Ectodermal cell (in vitro differentiated cells): ENCODE data around the gene CDH13.

Experiments used
- H3K27ac ChIP-seq: 2 replicates; pipeline ENCODE4 v1.7.0; 2013; ENCODE audit warnings: mild to moderate bottlenecking, low read depth, low read length; ENCODE audit not compliant: insufficient read depth, poor library complexity, severe bottlenecking
- H3K27me3 ChIP-seq: 2 replicates; pipeline ENCODE4 v1.7.0; 2013; ENCODE audit warnings: mild to moderate bottlenecking, low read length; ENCODE audit not compliant: insufficient read depth, control insufficient read depth, poor library complexity, severe bottlenecking
- H3K36me3 ChIP-seq: one replicate; pipeline ENCODE4 v1.7.0; 2013; ENCODE audit warnings: low read length; ENCODE audit not compliant: control insufficient read depth, insufficient read depth
- H3K4me1 ChIP-seq: one replicate; pipeline ENCODE4 v1.7.0; 2013; ENCODE audit warnings: low read length; ENCODE audit not compliant: control insufficient read depth, insufficient read depth
- H3K4me3 ChIP-seq: 2 replicates; pipeline ENCODE4 v1.7.0; 2013; ENCODE audit warnings: low read depth, low read length, control low read depth; ENCODE audit not compliant: insufficient read depth
- H3K9me3 ChIP-seq: 2 replicates; pipeline ENCODE4 v1.7.0; 2013; ENCODE audit warnings: mild to moderate bottlenecking, low read length, moderate library complexity; ENCODE audit not compliant: control insufficient read depth
- WGBS, 2 experiments: methylation state at CpG; one replicate each; pipeline ENCODE4 v1.1.7; 2013; ENCODE audit warnings: missing lambda C conversion rate in 2 of 2; 5-methylcytosine and 5-hydroxymethylcytosine counted together

Gene CDH13

DNA sequence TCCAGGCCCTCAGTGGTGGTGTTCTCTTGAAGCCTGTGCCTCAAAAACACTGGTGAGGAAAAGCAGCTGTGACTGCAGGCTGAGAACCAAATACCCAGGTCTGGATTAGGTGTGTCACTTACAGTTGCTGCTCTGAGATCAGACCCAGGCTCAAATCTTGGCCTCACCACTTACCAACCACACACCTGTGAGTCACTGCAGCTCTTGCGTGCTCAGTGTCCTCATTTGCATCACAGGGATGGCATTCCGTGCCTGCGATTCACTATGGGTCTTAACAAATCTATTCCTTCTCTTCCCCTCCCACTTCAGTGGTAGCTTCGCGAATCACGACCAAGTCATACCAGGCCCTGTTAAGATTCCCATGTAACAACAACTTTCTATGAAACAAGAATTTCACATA lies 947.6 kb downstream of the CDH13 start:
- no peaks in the 10 kb centered on the region for H3K36me3 ChIP-seq
- H3K27ac ChIP-seq: no peak overlapping the region
- H3K27me3 ChIP-seq: no peaks in the 10 kb centered on the region
- WGBS, 2 experiments: 44% methylated on average over 6 of the region's 6 CpGs
- H3K9me3 ChIP-seq: no peaks in the 10 kb centered on the region
- H3K4me3 ChIP-seq: no peak overlapping the region
- H3K4me1 ChIP-seq: no peaks in the 10 kb centered on the region

DNA sequence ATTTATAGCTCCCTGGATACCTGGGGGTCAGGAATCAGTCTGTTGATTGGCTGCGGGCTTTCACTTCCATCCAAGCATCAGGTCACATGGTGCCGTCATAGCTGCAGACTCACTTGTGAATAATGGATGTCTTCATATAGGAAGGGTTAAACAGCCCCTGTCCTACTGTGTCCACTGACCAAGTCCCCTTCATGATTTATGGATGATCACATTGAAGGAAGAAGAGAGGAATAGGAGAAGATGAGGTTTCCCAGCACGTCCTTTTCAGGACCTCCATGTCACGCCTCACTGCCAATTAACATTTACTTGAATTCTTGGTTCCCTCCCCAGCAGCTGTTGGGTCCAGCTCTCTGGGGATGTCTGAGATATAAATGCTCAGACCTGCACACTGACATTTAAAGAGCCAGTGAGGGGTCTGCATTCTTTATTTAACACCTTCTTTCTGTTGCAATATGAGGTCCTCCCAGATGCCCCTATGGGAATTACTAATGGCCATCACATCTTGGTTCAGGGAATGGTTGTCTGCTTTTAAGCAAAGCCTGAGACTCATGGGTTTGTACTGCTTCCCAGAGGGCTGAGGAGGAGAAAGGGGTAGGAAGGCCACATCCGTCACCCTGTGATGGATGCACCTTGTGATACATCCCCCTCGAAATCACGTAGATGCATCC lies 950.4 kb downstream of the CDH13 start:
- WGBS, 2 experiments: 92 to 93% methylated on average over 5 to 7 of the region's 7 CpGs
- no peak overlapping the region for H3K4me3 ChIP-seq
- no peaks in the 10 kb centered on the region for H3K4me1 ChIP-seq
- no peaks in the 10 kb centered on the region for H3K36me3 ChIP-seq
- no peaks in the 10 kb centered on the region for H3K27me3 ChIP-seq
- H3K27ac ChIP-seq: no peak overlapping the region
- no peaks in the 10 kb centered on the region for H3K9me3 ChIP-seq

DNA sequence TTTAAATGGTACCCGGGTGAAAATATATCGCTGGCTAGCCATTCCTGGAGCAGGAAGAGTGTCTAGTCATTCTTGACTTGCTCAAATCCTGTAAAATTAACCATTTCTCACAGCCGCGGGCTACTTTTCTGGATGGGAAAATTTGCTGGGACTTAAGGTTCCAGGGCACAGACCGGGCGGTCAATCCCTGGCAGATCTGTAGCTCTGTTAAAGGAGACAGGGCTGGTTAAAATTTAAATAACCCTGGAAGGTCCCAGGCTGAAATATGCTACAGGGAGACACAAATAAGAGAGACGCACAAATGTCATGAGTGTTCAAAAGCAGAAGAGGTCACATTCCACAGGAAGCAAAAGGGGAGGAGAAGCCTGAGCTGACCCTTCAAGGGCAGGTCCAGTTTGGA lies 951.4 kb downstream of the CDH13 start:
- Histone ChIP-seq H3K9me3 (no peaks in the 10 kb centered on the region), H3K27me3 (no peaks in the 10 kb centered on the region), H3K4me1 (no peaks in the 10 kb centered on the region), H3K4me3 (no peak overlapping the region), H3K27ac (no peak overlapping the region), H3K36me3 (no peaks in the 10 kb centered on the region)
- WGBS, 2 experiments: 91 to 95% methylated on average over 7 of the region's 7 CpGs

DNA sequence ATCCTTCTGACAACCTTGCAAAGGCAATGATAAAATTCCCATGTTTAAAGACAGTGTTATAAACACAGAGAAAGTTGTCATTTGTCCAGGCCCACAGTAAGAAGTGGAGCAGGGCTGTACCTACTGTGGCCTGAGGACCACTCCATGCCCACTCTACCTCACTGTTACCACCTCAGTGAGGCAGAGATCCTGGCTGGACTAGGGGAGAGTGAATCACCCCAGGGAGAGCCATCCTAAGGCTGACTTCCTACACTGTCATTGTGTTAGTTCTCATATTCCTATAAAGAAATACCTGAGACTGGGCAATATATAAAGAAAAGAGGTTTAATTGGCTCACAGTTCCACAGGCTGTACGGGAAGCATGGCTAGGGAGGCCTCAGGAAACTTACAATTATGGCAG lies 952.3 kb downstream of the CDH13 start:
- 83 to 100% methylated on average over 1 of the region's 1 CpG for WGBS, 2 experiments
- no peaks in the 10 kb centered on the region for H3K27me3 ChIP-seq

GRCh38 chr16:83579436-83579835 lies 952.7 kb downstream of the CDH13 start:
- Histone ChIP-seq H3K4me3 (no peak overlapping the region), H3K4me1 (no peaks in the 10 kb centered on the region), H3K9me3 (no peaks in the 10 kb centered on the region), H3K27ac (no peak overlapping the region), H3K27me3 (no peaks in the 10 kb centered on the region), H3K36me3 (no peaks in the 10 kb centered on the region)
- WGBS, 2 experiments: 59 to 64% methylated on average over 3 of the region's 3 CpGs

More for the DNA sequence above, 952.3 kb downstream of the CDH13 start:
- no peaks in the 10 kb centered on the region for H3K9me3 ChIP-seq
- no peaks in the 10 kb centered on the region for H3K4me1 ChIP-seq
- H3K4me3 ChIP-seq: no peak overlapping the region
- H3K36me3 ChIP-seq: no peaks in the 10 kb centered on the region
- no peak overlapping the region for H3K27ac ChIP-seq

- Histone ChIP-seq H3K4me1 (no peaks in the 10 kb centered on the region), H3K4me3 (no peak overlapping the region), H3K27me3 (peaks cover 4% of the 10 kb centered on the region), H3K27ac (no peak overlapping the region), H3K9me3 (no peaks in the 10 kb centered on the region), H3K36me3 (no peaks in the 10 kb centered on the region)
- WGBS, 2 experiments: 86 to 91% methylated on average over 2 of the region's 2 CpGs
Measured at GRCh38 chr16:83581082-83581481, 954.3 kb downstream of the CDH13 start.

DNA sequence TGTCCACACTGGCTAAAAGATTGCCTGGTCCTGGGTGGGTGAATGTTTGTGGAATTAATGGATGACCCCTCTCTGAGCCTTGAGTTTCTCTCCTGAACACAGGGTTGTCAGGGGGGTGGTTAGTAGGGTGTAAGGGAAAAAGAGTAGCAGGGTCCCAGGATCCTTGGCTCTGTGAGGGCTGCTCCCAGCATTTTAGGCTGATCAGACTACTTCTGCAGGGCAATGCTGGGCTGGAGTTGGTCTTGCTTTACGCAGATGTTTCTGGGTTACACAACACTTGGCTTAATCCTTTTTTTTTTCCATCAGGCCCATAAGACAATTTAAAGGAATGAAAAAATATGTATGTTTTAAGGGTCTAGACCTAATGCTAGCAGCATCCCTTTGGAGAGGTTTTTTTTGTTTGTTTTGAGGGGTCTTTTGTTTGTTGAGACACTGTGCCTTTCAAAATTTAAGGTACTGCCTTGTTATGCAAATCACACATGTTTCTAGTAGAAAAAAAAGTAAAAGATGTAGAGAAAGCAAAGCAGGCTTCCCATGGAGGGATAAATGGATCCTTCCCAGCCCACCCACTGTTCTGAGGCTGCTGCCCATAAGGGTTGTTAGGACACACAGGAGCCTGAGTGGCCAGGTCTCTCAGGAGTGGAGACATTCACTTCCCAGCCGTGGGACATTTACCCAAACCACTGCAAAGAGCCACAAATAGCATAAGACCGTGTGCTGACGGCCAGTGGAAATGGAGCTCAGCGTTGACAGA lies 955.4 kb downstream of the CDH13 start:
- peaks cover 4% of the 10 kb centered on the region for H3K27me3 ChIP-seq
- no peaks in the 10 kb centered on the region for H3K36me3 ChIP-seq
- WGBS, 2 experiments: 59 to 71% methylated on average over 5 of the region's 5 CpGs
- H3K4me3 ChIP-seq: no peak overlapping the region
- H3K4me1 ChIP-seq: peaks cover 6% of the 10 kb centered on the region
- no peak overlapping the region for H3K27ac ChIP-seq
- no peaks in the 10 kb centered on the region for H3K9me3 ChIP-seq

GRCh38 chr16:83586036-83586435 lies 959.3 kb downstream of the CDH13 start:
- 90 to 92% methylated on average over 13 of the region's 13 CpGs for WGBS, 2 experiments
- H3K27me3 ChIP-seq: peaks cover 4% of the 10 kb centered on the region
- no peak overlapping the region for H3K4me3 ChIP-seq
- no peaks in the 10 kb centered on the region for H3K9me3 ChIP-seq
- peaks cover 6% of the 10 kb centered on the region for H3K4me1 ChIP-seq
- no peaks in the 10 kb centered on the region for H3K36me3 ChIP-seq
- no peak overlapping the region for H3K27ac ChIP-seq

- Histone ChIP-seq H3K36me3 (no peaks in the 10 kb centered on the region), H3K27ac (no peak overlapping the region), H3K9me3 (no peaks in the 10 kb centered on the region), H3K4me3 (no peak overlapping the region), H3K27me3 (peaks cover 4% of the 10 kb centered on the region), H3K4me1 (peaks cover 6% of the 10 kb centered on the region)
- WGBS, 2 experiments: 64% methylated on average over 11 of the region's 11 CpGs
Measured at GRCh38 chr16:83586461-83587200, 959.9 kb downstream of the CDH13 start.

GRCh38 chr16:83587201-83587600 lies 960.4 kb downstream of the CDH13 start:
- no peaks in the 10 kb centered on the region for H3K36me3 ChIP-seq
- H3K4me1 ChIP-seq: peaks cover 6% of the 10 kb centered on the region
- 90 to 92% methylated on average over 12 of the region's 12 CpGs for WGBS, 2 experiments
- no peak overlapping the region for H3K4me3 ChIP-seq
- no peak overlapping the region for H3K27ac ChIP-seq
- no peaks in the 10 kb centered on the region for H3K9me3 ChIP-seq
- peaks cover 4% of the 10 kb centered on the region for H3K27me3 ChIP-seq
